HUDEP-2 (cell line): ENCODE measurements around the gene NHS.

Experiments used
- DNase-seq, 76 experiments: peaks; one replicate each; lab custom pipeline; 2025; ENCODE audit not compliant: unreplicated experiment in 76 of 76; lab: John Stamatoyannopoulos, UW

NHS gene

GRCh38 chrX:17706676-17707075, 331.7 kb downstream of the NHS start:
- no peak for DNase-seq

GRCh38 chrX:17707731-17708130, 332.7 kb downstream of the NHS start:
- no peak for DNase-seq

GRCh38 chrX:17710871-17711301, 335.9 kb downstream of the NHS start:
- no peak for DNase-seq

- DNase-seq: no peak
Measured at GRCh38 chrX:17713288-17713687, 338.3 kb downstream of the NHS start.

GRCh38 chrX:17718649-17719165, 343.7 kb downstream of the NHS start:
- DNase-seq: no peak

GRCh38 chrX:17719711-17720110, 344.7 kb downstream of the NHS start:
- DNase-seq: no peak

GRCh38 chrX:17721715-17722114, 346.7 kb downstream of the NHS start:
- no peak for DNase-seq

GRCh38 chrX:17725181-17725580, 350.2 kb downstream of the NHS start:
- no peak for DNase-seq

- DNase-seq: no peak
Measured at GRCh38 chrX:17732138-17732783, 357.3 kb downstream of the NHS start.

GRCh38 chrX:17735406-17735805, 360.4 kb downstream of the NHS start:
- DNase-seq: no peak

GRCh38 chrX:17736478-17736855, 361.5 kb downstream of the NHS start:
- no peak for DNase-seq

GRCh38 chrX:17736856-17737709, 362.1 kb downstream of the NHS start, which contains the start of gene SCML1:
Gene SCML1, plus strand, starts transcription at chrX:17737493. Its CDS starts 6,694 bp downstream, at chrX:17744187.
- peak; percentile 9 to 95 (median 88) for DNase-seq

GRCh38 chrX:17737710-17737985, 362.6 kb downstream of the NHS start:
- DNase-seq: peak in 3 of 76 experiments; percentile 0 to 29 (median 12)

- peak in 27 of 76 experiments; percentile 0 to 19 (median 3) for DNase-seq
Measured at GRCh38 chrX:17737986-17738713, 363.1 kb downstream of the NHS start.

GRCh38 chrX:17738737-17739535, 363.9 kb downstream of the NHS start:
- DNase-seq: no peak

- DNase-seq: no peak
Measured at GRCh38 chrX:17740137-17741122, 365.4 kb downstream of the NHS start.

- DNase-seq: peak in 1 of 76 experiments; percentile 0
Measured at GRCh38 chrX:17741123-17741511, 366.1 kb downstream of the NHS start.

- peak in 1 of 76 experiments; percentile 0 for DNase-seq
Measured at GRCh38 chrX:17743913-17744312, 368.9 kb downstream of the NHS start.

- no peak for DNase-seq
Measured at GRCh38 chrX:17744896-17745523, 370.0 kb downstream of the NHS start.
